GM20000 (cell line): ENCODE measurements around the gene TK2.

ENCODE experiments used
- DNase-seq: peaks from one replicate; pipeline ENCODE4 v3.0.0; 2012; ENCODE audit warnings: low spot score
- TF ChIP-seq, protein P1 (sequence below): IDR thresholded peaks from 2 replicates; pipeline ENCODE4 v1.5.1; 2012; ENCODE audit warnings: mild to moderate bottlenecking, control low read depth; ENCODE audit errors: extremely low read depth, missing control alignments

TK2 gene

DNA sequence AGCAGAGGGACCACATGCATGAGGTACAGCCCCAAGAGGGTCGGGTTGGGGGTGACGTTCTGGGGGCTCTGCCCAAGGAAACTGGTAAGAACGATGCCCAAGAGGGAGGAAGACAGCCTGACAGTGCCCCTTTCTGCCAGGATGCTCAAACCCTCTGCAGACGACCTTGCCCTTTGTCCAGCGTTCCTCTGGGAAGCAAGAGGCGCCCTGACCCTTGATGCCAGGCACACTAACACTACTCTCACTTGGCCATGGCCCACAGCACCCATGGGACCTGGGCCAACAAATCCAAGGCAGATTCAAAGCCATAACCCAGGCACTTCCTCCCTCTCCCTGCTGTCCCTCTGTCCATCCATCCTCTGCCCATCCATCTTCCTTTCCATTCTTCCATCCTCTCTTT, 20.4 kb downstream of the TK2 start:
- no peak for DNase-seq
- TF ChIP-seq, protein P1, sequence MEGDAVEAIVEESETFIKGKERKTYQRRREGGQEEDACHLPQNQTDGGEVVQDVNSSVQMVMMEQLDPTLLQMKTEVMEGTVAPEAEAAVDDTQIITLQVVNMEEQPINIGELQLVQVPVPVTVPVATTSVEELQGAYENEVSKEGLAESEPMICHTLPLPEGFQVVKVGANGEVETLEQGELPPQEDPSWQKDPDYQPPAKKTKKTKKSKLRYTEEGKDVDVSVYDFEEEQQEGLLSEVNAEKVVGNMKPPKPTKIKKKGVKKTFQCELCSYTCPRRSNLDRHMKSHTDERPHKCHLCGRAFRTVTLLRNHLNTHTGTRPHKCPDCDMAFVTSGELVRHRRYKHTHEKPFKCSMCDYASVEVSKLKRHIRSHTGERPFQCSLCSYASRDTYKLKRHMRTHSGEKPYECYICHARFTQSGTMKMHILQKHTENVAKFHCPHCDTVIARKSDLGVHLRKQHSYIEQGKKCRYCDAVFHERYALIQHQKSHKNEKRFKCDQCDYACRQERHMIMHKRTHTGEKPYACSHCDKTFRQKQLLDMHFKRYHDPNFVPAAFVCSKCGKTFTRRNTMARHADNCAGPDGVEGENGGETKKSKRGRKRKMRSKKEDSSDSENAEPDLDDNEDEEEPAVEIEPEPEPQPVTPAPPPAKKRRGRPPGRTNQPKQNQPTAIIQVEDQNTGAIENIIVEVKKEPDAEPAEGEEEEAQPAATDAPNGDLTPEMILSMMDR, result no peak

DNA sequence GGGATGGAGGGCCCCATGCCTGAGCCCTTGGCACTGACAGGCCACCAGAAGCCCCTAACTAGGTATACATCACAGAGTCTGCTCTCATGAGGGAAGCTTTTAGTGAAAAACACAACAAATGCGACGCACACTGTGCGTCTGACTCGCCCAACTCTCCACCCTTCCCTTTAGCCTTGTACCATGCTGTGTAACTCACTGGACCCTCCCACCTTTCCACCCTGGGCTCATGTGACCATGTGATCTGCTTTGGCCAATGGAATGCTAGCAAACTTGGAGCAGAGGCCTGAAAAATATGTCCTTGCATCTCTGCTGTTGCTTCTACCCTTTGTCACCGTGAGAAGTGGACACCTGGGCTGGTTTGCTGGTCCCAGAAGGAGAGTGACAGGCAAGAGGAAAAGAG, 21.6 kb downstream of the TK2 start:
- TF ChIP-seq, protein P1, result no peak
- no peak for DNase-seq

DNA sequence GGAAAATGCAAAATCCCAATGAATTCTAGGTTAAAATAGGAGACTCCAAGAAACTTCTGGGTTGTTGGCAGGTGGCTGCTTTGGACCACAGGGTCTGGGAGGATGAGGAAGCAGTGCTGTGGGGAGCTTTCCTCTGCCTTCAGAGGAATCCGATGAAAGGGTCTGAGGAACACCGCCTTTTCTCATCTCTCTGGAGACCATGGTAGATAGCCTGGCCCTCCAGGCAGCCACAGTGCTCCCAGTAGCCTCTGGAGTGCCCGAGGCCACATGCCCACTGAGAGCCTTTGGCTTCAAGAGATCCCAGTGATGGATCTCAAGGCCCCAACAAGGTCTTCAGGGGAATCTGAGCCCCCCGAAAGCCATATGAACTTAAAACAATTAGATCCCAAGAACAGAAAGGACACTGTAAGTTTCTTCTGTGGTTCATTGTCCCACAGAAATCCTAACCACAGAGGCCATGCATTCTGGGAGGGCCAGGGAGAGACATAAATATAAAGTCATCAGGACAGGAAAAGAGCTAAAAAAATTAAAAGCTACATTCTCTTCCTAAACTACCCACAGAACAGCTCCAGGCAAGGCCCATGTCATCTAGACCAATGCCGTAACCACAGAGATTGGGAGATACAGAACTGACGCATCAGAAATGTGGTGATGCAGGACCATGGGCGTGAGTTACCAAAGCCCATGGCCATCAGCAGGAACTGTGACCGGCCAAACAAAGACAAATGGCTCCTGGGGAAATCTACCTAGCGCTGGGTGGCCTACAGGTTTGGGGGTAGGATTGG, 24.3 kb downstream of the TK2 start:
- no peak for DNase-seq
- TF ChIP-seq, protein P1, result no peak

DNA sequence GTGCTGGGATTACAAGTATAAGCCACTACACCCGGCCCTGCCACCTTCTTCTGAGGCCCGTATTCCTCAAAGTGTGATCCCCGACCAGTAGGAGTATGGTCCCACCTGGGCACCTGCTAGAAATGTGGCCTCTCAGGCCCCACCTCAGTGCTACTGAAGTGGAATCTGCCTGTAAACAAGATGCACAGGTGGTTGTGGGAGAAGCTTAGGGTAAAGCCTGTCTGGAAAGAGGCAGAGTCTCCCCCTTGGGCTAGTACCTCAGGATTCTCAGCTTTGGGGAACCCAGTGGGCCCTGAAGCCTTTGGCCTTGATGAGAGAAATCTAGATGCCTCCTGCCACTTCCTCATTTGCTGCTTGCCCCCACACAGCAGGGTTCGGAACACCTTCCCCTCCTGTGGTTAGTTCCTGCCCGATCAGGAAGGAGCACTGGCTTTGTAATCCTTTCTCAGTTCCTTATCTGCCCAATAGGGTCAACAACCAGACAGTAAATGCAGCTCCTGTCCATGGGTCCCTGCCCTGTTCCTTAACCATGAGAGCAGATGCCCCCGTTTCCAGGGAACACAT, 25.2 kb downstream of the TK2 start:
- TF ChIP-seq, protein P1, result no peak
- DNase-seq, result peak; percentile 58

DNA sequence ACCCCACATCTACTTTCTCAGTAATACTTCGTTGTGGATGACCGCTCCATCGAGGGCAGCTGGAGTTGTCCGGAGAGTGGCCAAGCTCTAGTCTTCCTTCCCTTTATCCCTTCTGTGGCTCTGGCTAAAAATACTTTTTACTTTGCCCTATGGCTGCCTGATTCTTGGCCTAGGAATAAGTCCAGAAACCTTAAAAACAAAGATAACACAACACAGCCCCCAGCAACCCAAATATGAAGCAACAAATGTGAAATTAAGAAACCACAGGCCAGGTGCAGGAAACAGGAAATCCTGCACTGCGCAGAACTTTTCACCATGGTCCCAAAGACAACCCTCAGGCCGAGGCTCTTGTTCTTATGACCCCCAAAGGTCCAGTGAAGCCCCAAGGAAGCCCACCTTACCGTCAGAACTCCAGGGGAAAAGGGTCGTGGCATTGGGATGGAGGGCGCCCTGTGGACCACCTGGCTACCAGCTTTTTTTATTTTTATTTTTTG, 26.0 kb downstream of the TK2 start:
- TF ChIP-seq, protein P1, result no peak
- DNase-seq, result peak; percentile 47

DNA sequence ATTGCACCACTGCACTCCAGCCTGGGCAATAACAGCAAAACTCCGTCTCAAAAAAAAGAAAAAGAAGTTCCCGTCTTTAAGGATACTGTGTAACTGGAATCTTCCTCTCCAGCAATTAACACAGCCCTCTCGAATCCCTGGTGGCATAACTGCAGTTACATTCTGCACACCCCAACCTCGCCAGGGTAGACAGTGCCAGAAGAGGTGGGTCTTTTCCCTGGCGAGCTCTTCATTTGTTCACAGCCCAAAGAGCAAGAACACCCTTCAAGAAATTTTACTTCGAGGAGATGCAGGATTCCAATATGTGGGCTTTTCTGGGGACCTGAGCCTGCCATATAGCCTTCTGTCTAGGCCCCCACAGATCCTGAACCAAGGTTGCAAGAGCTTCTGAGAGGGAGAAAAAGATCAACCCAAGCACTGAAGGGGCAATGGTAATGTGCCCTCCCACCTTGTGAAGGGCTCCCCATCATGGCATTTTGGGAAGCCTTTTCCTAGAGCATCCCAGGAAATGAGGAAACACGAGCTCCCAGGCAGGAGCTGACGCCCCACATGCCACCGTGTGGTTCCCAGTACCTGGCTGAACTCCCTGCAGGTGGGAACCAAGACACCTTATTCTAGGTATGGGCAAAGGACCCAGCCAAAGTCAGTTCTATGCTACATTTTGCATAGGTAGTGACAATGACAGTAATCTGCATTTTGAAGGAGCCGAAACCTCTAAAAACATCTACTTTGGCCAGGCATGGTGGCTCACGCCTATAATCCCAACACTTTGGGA, 26.9 kb downstream of the TK2 start:
- no peak for DNase-seq
- TF ChIP-seq, protein P1, result no peak
